Omental fat pad (tissue), 4 donors: ENCODE results near the gene LPCAT2. TPM values are rescaled to one million over a fixed set of nuclear protein-coding genes. Genes with fewer than 3 reads are reported as not detected.

Experiments
- ATAC-seq: fragments of 150-250 bp; one replicate; pipeline ENCODE4 v1.9.1; 2016; ENCODE audit warnings: mild to moderate bottlenecking, moderate library complexity; ENCODE audit not compliant: low FRiP score
- DNase-seq: peaks from one replicate; pipeline ENCODE4 v3.0.0-alpha.2; 2019; ENCODE audit warnings: low spot score
- total RNA-seq, 4 donors: library from RNA; depleted of rRNA; stranded (reverse); fragments of >200 nt; gene quantifications; one replicate each; pipeline ENCODE4 v1.1.0, GENCODE V29; 2016
- TF ChIP-seq, protein P1 (sequence below), 3 donors: fragments of 450-650 bp; IDR thresholded peaks; one replicate each; pipeline ENCODE4 v1.5.1; 2016 to 2017; ENCODE audit warnings: antibody characterized with exemption in 3 of 3, mild to moderate bottlenecking in 3 of 3, moderate library complexity in 2 of 3

Gene LPCAT2
- total RNA-seq, 4 donors from 2014 or later = 9.6 to 20.5 (median 15.9) TPM

DNA sequence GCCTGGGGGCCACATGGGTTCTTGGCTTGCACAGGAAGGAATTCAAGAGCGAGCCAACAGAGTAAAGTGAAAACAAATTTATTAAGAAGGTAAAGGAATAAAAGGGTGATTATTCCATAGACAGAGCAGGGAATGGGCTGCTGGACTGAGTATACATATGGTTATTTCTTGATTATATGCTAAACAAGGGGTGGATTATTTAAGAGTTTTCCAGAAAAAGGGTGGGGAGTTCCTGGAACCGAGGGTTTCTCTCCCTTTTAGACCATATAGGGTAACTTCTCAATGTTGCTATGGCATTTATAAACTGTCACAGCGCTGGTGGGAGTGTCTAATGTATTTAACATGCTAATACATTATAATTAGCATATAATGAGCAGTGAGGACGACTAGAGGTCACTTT lies 27.8 kb upstream of the LPCAT2 start:
- DNase-seq (no peak), ATAC-seq (no peak)
- TF ChIP-seq, protein P1, sequence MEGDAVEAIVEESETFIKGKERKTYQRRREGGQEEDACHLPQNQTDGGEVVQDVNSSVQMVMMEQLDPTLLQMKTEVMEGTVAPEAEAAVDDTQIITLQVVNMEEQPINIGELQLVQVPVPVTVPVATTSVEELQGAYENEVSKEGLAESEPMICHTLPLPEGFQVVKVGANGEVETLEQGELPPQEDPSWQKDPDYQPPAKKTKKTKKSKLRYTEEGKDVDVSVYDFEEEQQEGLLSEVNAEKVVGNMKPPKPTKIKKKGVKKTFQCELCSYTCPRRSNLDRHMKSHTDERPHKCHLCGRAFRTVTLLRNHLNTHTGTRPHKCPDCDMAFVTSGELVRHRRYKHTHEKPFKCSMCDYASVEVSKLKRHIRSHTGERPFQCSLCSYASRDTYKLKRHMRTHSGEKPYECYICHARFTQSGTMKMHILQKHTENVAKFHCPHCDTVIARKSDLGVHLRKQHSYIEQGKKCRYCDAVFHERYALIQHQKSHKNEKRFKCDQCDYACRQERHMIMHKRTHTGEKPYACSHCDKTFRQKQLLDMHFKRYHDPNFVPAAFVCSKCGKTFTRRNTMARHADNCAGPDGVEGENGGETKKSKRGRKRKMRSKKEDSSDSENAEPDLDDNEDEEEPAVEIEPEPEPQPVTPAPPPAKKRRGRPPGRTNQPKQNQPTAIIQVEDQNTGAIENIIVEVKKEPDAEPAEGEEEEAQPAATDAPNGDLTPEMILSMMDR (IDR thresholded peaks at IDR 0.05) = no peak

DNA sequence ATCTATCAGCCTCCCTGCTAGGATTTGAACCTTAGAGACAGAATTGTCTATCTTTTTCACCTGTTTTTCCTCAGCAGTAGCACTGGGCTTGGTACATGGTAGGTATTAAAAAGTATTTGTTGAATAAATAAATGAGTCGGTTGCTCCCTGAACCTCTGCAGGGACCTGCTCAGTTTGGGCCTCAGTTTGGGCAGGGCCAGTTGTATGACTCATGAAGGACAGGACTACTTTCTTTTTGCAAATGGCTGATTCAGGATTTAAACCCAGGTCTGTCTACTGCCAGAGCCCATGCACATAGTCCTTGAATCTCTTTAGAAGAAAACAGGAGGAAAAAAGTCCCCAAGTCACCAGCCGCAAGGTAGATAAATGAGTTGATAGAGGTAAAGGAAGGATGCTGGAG lies 26.8 kb upstream of the LPCAT2 start:
- TF ChIP-seq, protein P1 (IDR thresholded peaks at IDR 0.05) = no peak
- ATAC-seq = no peak
- DNase-seq = no peak

DNA sequence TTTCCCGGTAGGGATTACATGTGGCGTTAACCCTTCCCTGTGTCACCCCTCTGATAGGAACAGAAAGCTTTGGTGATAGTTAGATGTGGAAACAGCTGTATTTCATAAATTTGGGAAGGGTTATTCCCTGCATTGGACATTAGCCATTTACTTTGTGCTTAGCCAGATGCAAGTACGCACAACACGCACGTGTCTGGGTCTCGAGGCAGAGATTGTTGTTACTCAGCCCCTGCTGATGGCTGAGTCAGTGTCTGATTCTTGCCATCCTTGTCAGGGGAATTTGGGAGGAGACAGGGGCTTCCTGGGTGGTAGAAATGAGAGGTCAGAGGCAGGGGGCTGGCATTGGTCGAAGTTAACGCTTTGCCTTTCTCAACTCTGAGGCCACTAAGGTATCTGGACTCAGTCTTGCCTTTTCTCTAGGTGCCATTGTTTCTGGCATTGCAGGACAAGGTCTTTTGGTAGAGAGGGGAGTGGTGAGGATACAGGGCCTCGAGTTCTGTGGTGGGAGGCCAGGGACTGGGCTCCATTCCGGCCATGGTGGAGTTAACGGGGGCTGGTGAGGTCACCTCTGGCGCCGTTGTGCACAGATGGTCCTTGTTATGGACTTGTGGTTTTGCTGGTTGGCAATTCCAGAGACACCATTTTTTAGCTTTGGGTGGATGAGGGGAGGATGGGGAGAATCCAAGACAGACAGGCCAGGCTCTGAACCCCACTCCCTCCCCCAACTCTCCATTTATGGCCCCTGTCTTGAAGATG lies 21.6 kb upstream of the LPCAT2 start:
- DNase-seq (no peak), ATAC-seq (no peak)
- TF ChIP-seq, protein P1 (IDR thresholded peaks at IDR 0.05) = no peak

DNA sequence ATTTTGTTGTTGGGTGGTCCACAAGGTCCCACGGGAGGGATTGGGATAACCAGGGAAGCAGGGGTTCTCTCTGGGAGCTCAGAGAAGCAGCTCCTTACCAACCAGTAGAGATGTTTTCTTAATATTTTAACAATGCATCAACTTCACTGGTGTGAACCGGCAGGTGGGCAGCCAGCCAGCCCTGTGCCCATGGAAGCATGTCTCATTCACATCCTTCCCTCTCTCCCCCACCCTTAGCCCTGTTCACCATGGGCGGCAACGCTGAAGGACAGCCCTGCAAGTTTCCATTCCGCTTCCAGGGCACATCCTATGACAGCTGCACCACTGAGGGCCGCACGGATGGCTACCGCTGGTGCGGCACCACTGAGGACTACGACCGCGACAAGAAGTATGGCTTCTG lies 20.6 kb upstream of the LPCAT2 start:
- ATAC-seq (no peak), DNase-seq (no peak)
- TF ChIP-seq, protein P1 (IDR thresholded peaks at IDR 0.05) = no peak

DNA sequence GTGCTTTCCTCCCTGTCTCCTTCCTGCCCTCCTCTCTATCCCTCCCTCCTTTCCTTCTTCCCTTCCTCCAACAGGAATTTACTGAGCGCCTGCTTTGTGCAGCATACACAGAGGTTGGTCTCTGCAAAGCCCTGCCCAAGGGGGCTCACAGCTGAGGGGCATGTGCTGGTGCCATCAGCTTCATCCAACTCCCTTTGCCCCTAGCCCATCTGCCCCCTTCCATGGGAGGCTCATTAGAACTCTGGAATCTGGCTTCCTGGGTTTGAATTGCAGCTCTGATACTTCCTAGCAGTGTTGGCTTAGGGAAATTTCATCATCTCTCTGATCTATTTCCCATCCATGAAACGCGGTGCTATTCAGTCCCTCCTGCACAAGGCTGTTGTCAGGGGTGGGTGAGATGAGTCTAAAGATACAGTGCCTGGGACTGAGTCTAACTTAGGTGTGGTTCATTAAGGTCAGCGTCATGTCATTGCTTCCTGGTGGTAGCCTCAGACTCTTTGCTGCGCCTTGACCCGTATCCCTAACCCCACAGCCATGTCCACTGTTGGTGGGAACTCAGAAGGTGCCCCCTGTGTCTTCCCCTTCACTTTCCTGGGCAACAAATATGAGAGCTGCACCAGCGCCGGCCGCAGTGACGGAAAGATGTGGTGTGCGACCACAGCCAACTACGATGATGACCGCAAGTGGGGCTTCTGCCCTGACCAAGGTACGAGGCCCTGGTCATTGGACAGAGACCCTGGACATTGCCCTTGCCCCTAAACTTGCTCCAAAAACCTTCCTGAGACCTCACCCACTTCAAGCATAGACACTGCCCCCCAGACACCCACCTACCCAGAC lies 19.5 kb upstream of the LPCAT2 start:
- DNase-seq (no peak), ATAC-seq (no peak)
- TF ChIP-seq, protein P1 (IDR thresholded peaks at IDR 0.05) = no peak

DNA sequence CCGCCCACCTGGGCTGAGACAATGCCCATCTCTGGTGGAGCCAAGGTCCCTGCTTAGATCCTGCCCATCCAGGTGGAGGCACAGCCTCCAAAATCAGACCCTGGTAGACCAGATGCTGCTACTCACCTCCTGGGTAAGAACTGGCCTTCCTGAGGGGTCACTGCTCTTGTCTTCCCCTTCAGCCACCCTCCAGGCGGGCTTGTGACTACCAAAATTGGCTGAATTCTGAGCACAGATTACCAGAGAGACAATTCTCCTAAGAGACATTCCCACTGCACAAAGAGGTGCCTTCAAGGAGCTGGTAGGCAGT lies 19.0 kb upstream of the LPCAT2 start:
- no peak for ATAC-seq
- TF ChIP-seq, protein P1 (IDR thresholded peaks at IDR 0.05) = no peak
- no peak for DNase-seq

DNA sequence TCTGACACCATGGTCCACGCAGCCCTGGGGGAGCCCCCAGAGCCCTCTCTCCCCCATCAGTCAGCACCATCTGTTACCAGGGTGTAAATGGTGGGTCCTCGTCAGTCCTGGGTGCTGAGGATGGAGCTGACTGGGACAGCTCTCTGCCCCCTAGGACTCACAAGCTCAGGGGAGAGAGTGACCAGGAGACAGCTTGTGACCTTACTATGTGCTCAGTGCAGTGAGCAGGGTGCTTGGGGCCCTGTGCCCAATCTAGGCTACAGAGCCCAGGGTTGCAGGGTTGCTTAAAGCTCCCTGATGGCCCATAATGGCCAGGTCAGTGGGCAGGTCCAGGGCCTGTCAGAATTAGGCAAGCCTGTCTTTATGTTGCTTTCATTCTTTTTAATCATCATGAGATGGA lies 18.6 kb upstream of the LPCAT2 start:
- TF ChIP-seq, protein P1 (IDR thresholded peaks at IDR 0.05) = no peak
- no peak for DNase-seq
- no peak for ATAC-seq
